GM23338 (cell line): Measurements from ENCODE around the gene NSG1.

Experiments
- CTCF ChIP-seq, 2 experiments: fragments of 200-600 bp in 1 of 2; sonication (generic) in 1 of 2; conservative IDR thresholded peaks; 2 replicates each; pipeline versions ENCODE4 v1.5.1 to v1.6.1; 2016 to 2017; ENCODE audit warnings: antibody characterized with exemption in 2 of 2, low read depth in 2 of 2, mild to moderate bottlenecking in 2 of 2, moderate library complexity in 1 of 2
- EZH2 ChIP-seq: fragments of 200-600 bp; sonication (generic); IDR thresholded peaks from one replicate; pipeline ENCODE4 v1.8.0; 2017; ENCODE audit warnings: antibody characterized with exemption, mild to moderate bottlenecking, low read depth; ENCODE audit not compliant: unreplicated experiment
- EZH2phosphoT487 ChIP-seq: fragments of 200-600 bp; sonication (generic); IDR thresholded peaks from one replicate; pipeline ENCODE4 v1.8.1; 2018; ENCODE audit warnings: antibody characterized with exemption; ENCODE audit not compliant: unreplicated experiment
- POLR2AphosphoS5 ChIP-seq: IDR thresholded peaks from 2 replicates; pipeline ENCODE4 v1.6.1; 2016; ENCODE audit warnings: antibody characterized with exemption, low read depth

GRCh38 chr4:4374388-4375098, 12.4 kb upstream of the NSG1 start:
- no peak for TF ChIP-seq CTCF (conservative IDR thresholded peaks at IDR 0.05; ENCODE audit: low read depth in 2 of 2)
- TF ChIP-seq EZH2, result no peak
- no peak for TF ChIP-seq POLR2AphosphoS5
- TF ChIP-seq EZH2phosphoT487, result no peak
